Suppressor macrophage treated with lipopolysaccharide for 1 hour (primary cell): Measurements from ENCODE around the gene KRTAP29-1.
"Not testable (repeated sequence)": the region's sequence is repeated elsewhere in the genome, so short reads cannot be mapped to it uniquely, and the experiment has no call there.

Experiments
- DNase-seq, 3 donors: peaks; one replicate each; pipeline ENCODE4 v3.0.0-alpha.2; 2020 to 2022

Gene KRTAP29-1

GRCh38 chr17:41296846-41297245 is 5.8 kb downstream of the KRTAP29-1 start:
- DNase-seq: no peak

- DNase-seq: no peak
These were observed 8.6 kb downstream of the KRTAP29-1 start for GRCh38 chr17:41294016-41294415.

GRCh38 chr17:41287050-41287449 is 15.6 kb downstream of the KRTAP29-1 start:
- DNase-seq: peak in 1 of 3 donors; percentile 22

- DNase-seq: peak in 2 of 3 donors; percentile 44
These were observed 18.1 kb downstream of the KRTAP29-1 start for GRCh38 chr17:41284546-41284945.

- DNase-seq: no peak
These were observed 18.6 kb downstream of the KRTAP29-1 start for GRCh38 chr17:41284043-41284442.

- no peak for DNase-seq
These were observed 24.3 kb downstream of the KRTAP29-1 start for GRCh38 chr17:41278176-41278955.

GRCh38 chr17:41275648-41276190 is 26.9 kb downstream of the KRTAP29-1 start, which contains the start of gene KRTAP9-7:
KRTAP9-7 (plus strand) TSS chr17:41275698; CDS start chr17:41275698, 0 bp downstream.
- DNase-seq: not testable (repeated sequence)

- DNase-seq: no peak
These were observed 30.8 kb downstream of the KRTAP29-1 start for GRCh38 chr17:41271858-41272257.

- not testable (repeated sequence) for DNase-seq
These were observed 31.3 kb downstream of the KRTAP29-1 start for GRCh38 chr17:41271323-41271722.

GRCh38 chr17:41267711-41268110 is 34.9 kb downstream of the KRTAP29-1 start:
- DNase-seq: no peak

GRCh38 chr17:41265078-41265477 is 37.6 kb downstream of the KRTAP29-1 start, which contains the start of gene KRTAP9-6:
KRTAP9-6 (plus strand) TSS chr17:41265378; CDS start chr17:41265378, 0 bp downstream.
- DNase-seq: no peak

- DNase-seq: no peak
These were observed 38.1 kb downstream of the KRTAP29-1 start for GRCh38 chr17:41264599-41264998.

- no peak for DNase-seq
These were observed 39.4 kb downstream of the KRTAP29-1 start for GRCh38 chr17:41263212-41263611.

GRCh38 chr17:41258406-41258805 is 44.2 kb downstream of the KRTAP29-1 start:
- no peak for DNase-seq

GRCh38 chr17:41256291-41256685 is 46.4 kb downstream of the KRTAP29-1 start:
- DNase-seq: no peak

GRCh38 chr17:41255381-41256290 is 47.0 kb downstream of the KRTAP29-1 start, which contains the start of gene KRTAP9-9:
KRTAP9-9 (plus strand) TSS chr17:41255384.
- not testable (repeated sequence) for DNase-seq

- DNase-seq: no peak
These were observed 47.8 kb downstream of the KRTAP29-1 start for GRCh38 chr17:41254861-41255260.
